WERI-Rb-1 (cell line): ENCODE data around the gene CYBC1.

Experiments
- DNase-seq: peaks from one replicate; pipeline ENCODE4 v3.0.0-alpha.2; 2020
- H3K27ac ChIP-seq: fragments of 250-450 bp; sonication (Bioruptor Pico); 2 replicates; pipeline ENCODE4 v1.5.1; 2020; ENCODE audit warnings: mild to moderate bottlenecking, moderate library complexity
- H3K27me3 ChIP-seq: fragments of 250-450 bp; sonication (Bioruptor Pico); 2 replicates; pipeline ENCODE4 v1.5.1; 2021; ENCODE audit warnings: mild to moderate bottlenecking, low read depth, moderate library complexity; ENCODE audit not compliant: insufficient read depth, severe bottlenecking
- H3K36me3 ChIP-seq: fragments of 250-450 bp; sonication (Bioruptor Pico); 2 replicates; pipeline ENCODE4 v1.5.1; 2020; ENCODE audit warnings: mild to moderate bottlenecking, moderate library complexity
- H3K4me3 ChIP-seq: 2 replicates; pipeline ENCODE4 v1.5.1; 2011; ENCODE audit warnings: low read depth, mild to moderate bottlenecking, control low read depth, low read length
- H3K9me3 ChIP-seq: fragments of 250-450 bp; sonication (Bioruptor Pico); 2 replicates; pipeline ENCODE4 v1.5.1; 2021; ENCODE audit warnings: mild to moderate bottlenecking, moderate library complexity; ENCODE audit not compliant: severe bottlenecking
- CTCF ChIP-seq: IDR thresholded peaks from 2 replicates; pipeline ENCODE4 v1.5.1; 2011; ENCODE audit warnings: low read depth, mild to moderate bottlenecking, control low read depth, inconsistent platforms, low read length

Gene CYBC1

DNA sequence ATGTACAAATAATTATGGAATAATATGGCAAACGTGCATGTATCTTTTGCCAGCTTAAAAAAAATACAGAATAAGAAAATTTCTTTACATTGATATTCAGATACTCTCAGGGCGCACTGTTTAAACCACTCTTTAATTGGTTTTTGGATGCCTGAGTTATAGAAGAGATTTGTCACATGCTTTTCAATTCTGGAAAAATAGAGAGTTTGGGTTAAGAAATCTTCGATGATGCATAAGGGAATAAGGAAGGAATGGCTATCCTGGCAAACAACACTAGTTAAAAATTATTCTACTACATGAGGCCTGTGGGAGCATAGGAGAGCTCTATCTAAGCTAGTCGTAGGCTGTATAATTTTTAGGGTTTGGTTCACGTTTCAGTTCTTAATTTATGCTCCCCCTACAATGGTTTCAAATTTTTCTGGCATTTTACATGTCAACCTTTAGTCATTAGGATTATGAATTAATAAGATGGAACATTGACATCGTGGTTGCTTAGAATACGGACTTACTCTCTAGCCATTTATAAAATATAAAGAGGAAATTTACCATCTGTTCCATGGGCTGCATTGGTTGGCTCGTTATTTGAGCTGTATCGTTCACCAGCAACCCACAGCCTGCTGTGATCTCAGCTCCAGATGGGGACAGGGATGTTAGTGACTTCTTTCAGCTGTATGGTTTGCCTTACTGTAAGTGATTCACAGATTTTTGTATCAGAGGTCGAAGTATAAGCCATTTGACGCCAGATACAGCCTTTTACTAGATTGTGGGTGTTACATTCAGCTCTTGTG lies 23.9 kb upstream of the CYBC1 start:
- no peaks in the 10 kb centered on the region for H3K9me3 ChIP-seq
- TF ChIP-seq CTCF: no peak
- no peak overlapping the region for H3K27ac ChIP-seq
- no peak for DNase-seq
- H3K4me3 ChIP-seq: no peak overlapping the region
- H3K36me3 ChIP-seq: peaks cover 94% of the 10 kb centered on the region
- H3K27me3 ChIP-seq: no peaks in the 10 kb centered on the region

GRCh38 chr17:82470065-82470464 lies 19.5 kb upstream of the CYBC1 start:
- Histone ChIP-seq H3K36me3 (peaks cover 94% of the 10 kb centered on the region), H3K27ac (no peak overlapping the region), H3K9me3 (no peaks in the 10 kb centered on the region), H3K27me3 (no peaks in the 10 kb centered on the region), H3K4me3 (no peak overlapping the region)
- no peak for DNase-seq
- no peak for TF ChIP-seq CTCF

- no peaks in the 10 kb centered on the region for H3K27me3 ChIP-seq
- no peaks in the 10 kb centered on the region for H3K9me3 ChIP-seq
- H3K36me3 ChIP-seq: peaks cover 94% of the 10 kb centered on the region
- no peak for DNase-seq
- no peak for TF ChIP-seq CTCF
- no peak overlapping the region for H3K27ac ChIP-seq
- H3K4me3 ChIP-seq: no peak overlapping the region
Measured at GRCh38 chr17:82468692-82469091, 18.1 kb upstream of the CYBC1 start.

GRCh38 chr17:82465023-82465603 lies 14.6 kb upstream of the CYBC1 start:
- no peak overlapping the region for H3K4me3 ChIP-seq
- TF ChIP-seq CTCF: no peak
- DNase-seq: no peak
- no peak overlapping the region for H3K27ac ChIP-seq
- no peaks in the 10 kb centered on the region for H3K27me3 ChIP-seq
- peaks cover 100% of the 10 kb centered on the region for H3K36me3 ChIP-seq
- no peaks in the 10 kb centered on the region for H3K9me3 ChIP-seq

GRCh38 chr17:82464567-82464929 lies 14.0 kb upstream of the CYBC1 start:
- H3K27me3 ChIP-seq: no peaks in the 10 kb centered on the region
- no peak for DNase-seq
- H3K4me3 ChIP-seq: no peak overlapping the region
- no peaks in the 10 kb centered on the region for H3K9me3 ChIP-seq
- peaks cover 100% of the 10 kb centered on the region for H3K36me3 ChIP-seq
- no peak for TF ChIP-seq CTCF
- H3K27ac ChIP-seq: no peak overlapping the region
